ENCODE data around the gene PALD1.

DNA sequence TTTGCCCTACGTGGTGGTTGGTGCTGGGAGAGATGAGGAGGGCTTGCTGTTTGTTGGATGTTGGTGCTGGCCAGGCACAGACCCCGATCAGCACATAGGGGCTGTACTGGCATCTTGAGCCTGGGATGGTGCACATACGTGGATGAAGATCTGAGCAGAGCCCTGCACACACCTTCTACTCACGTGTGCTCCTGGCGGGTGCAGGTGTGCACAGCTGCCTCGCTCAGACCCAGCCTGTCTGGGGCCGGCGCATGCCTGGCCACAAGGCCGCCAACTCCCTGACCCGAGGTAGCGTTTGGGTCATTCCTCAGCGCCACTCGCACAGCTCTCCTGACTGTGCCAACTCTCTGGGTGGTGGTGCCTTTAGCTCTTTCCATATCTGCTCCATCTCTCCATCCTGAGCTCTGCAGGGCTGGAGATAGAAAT lies 18.6 kb downstream of the PALD1 start:
- TF ChIP-seq, protein P1, sequence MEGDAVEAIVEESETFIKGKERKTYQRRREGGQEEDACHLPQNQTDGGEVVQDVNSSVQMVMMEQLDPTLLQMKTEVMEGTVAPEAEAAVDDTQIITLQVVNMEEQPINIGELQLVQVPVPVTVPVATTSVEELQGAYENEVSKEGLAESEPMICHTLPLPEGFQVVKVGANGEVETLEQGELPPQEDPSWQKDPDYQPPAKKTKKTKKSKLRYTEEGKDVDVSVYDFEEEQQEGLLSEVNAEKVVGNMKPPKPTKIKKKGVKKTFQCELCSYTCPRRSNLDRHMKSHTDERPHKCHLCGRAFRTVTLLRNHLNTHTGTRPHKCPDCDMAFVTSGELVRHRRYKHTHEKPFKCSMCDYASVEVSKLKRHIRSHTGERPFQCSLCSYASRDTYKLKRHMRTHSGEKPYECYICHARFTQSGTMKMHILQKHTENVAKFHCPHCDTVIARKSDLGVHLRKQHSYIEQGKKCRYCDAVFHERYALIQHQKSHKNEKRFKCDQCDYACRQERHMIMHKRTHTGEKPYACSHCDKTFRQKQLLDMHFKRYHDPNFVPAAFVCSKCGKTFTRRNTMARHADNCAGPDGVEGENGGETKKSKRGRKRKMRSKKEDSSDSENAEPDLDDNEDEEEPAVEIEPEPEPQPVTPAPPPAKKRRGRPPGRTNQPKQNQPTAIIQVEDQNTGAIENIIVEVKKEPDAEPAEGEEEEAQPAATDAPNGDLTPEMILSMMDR (IDR thresholded peaks at IDR 0.05), result no peak
- no peak for TF ChIP-seq POLR2AphosphoS5 (IDR thresholded peaks at IDR 0.05)
- no peak for TF ChIP-seq EP300 (IDR thresholded peaks at IDR 0.05; ENCODE audit: low read depth)
- no peak for TF ChIP-seq POLR2A (IDR thresholded peaks at IDR 0.05)
